GM12864 (cell line): ENCODE data around the gene VWA3A.
"Not testable (repeated sequence)": the region's sequence is repeated elsewhere in the genome, so short reads cannot be mapped to it uniquely, and the experiment has no call there.

Experiments used
- DNase-seq: peaks from one replicate; pipeline ENCODE4 v3.0.0-alpha.2; 2011; ENCODE audit warnings: low read depth
- H3K4me3 ChIP-seq: 2 replicates; pipeline ENCODE4 v1.5.1; 2011; ENCODE audit warnings: mild to moderate bottlenecking, low read depth, low read length, control low read depth
- TF ChIP-seq, protein P1 (sequence below): IDR thresholded peaks from 2 replicates; pipeline ENCODE4 v1.5.1; 2011; ENCODE audit warnings: low read depth, mild to moderate bottlenecking, moderate library complexity, low read length, control low read depth, inconsistent platforms; ENCODE audit errors: missing control alignments

VWA3A gene

GRCh38 chr16:22165508-22166285 lies 73.4 kb downstream of the VWA3A start:
- DNase-seq: no peak
- TF ChIP-seq, protein P1, sequence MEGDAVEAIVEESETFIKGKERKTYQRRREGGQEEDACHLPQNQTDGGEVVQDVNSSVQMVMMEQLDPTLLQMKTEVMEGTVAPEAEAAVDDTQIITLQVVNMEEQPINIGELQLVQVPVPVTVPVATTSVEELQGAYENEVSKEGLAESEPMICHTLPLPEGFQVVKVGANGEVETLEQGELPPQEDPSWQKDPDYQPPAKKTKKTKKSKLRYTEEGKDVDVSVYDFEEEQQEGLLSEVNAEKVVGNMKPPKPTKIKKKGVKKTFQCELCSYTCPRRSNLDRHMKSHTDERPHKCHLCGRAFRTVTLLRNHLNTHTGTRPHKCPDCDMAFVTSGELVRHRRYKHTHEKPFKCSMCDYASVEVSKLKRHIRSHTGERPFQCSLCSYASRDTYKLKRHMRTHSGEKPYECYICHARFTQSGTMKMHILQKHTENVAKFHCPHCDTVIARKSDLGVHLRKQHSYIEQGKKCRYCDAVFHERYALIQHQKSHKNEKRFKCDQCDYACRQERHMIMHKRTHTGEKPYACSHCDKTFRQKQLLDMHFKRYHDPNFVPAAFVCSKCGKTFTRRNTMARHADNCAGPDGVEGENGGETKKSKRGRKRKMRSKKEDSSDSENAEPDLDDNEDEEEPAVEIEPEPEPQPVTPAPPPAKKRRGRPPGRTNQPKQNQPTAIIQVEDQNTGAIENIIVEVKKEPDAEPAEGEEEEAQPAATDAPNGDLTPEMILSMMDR: no peak
- H3K4me3 ChIP-seq: no peak overlapping the region

DNA sequence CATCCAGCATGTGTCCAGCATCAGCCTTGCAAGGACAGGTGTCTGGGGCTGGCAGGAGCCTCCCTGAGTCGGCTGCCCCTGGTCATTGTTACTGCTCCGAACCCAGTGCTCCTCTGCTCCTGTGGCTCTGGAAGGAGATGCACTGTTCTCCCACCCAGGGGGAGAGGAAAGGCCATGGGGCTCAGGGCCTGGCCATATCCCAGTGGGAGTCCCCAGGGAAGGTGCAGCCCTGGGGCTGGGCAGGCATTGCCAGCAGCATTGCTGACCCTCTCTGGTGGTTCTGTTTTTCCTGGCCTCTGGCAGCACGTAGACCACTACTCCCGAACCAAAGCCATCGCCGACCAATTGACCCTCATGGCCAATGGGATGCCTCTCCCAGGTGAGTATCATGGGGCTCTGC lies 79.6 kb downstream of the VWA3A start:
- no peak overlapping the region for H3K4me3 ChIP-seq
- DNase-seq: no peak
- TF ChIP-seq, protein P1: no peak

- not testable (repeated sequence) for H3K4me3 ChIP-seq, DNase-seq
Measured at GRCh38 chr16:22172642-22173041, 80.3 kb downstream of the VWA3A start.

- DNase-seq: no peak
- TF ChIP-seq, protein P1: no peak
Measured at GRCh38 chr16:22174642-22175041, 82.3 kb downstream of the VWA3A start.

GRCh38 chr16:22177968-22178930 lies 85.9 kb downstream of the VWA3A start:
- TF ChIP-seq, protein P1: no peak
- H3K4me3 ChIP-seq: no peak overlapping the region
- no peak for DNase-seq

More at GRCh38 chr16:22174642-22175041, 82.3 kb downstream of the VWA3A start:
- no peak overlapping the region for H3K4me3 ChIP-seq

- TF ChIP-seq, protein P1: no peak
- DNase-seq: no peak
- H3K4me3 ChIP-seq: no peak overlapping the region
Measured at GRCh38 chr16:22181426-22181825, 89.1 kb downstream of the VWA3A start.

- no peak overlapping the region for H3K4me3 ChIP-seq
- DNase-seq: no peak
Measured at GRCh38 chr16:22181843-22182242, 89.5 kb downstream of the VWA3A start.

More at GRCh38 chr16:22181843-22182242, 89.5 kb downstream of the VWA3A start:
- TF ChIP-seq, protein P1: no peak
